AG10803 (cell line): Measurements from ENCODE around the gene ATP8B3.

ENCODE experiments used
- DNase-seq: peaks from one replicate; pipeline ENCODE4 v3.0.0; 2010; ENCODE audit warnings: low read depth
- H3K4me3 ChIP-seq: 2 replicates; pipeline ENCODE4 v1.5.1; 2011; ENCODE audit warnings: mild to moderate bottlenecking, low read length, control low read depth
- CTCF ChIP-seq: conservative IDR thresholded peaks from 2 replicates; pipeline ENCODE4 v1.5.1; 2011; ENCODE audit warnings: mild to moderate bottlenecking, low read length, control low read depth, inconsistent platforms

The ATP8B3 gene

DNA sequence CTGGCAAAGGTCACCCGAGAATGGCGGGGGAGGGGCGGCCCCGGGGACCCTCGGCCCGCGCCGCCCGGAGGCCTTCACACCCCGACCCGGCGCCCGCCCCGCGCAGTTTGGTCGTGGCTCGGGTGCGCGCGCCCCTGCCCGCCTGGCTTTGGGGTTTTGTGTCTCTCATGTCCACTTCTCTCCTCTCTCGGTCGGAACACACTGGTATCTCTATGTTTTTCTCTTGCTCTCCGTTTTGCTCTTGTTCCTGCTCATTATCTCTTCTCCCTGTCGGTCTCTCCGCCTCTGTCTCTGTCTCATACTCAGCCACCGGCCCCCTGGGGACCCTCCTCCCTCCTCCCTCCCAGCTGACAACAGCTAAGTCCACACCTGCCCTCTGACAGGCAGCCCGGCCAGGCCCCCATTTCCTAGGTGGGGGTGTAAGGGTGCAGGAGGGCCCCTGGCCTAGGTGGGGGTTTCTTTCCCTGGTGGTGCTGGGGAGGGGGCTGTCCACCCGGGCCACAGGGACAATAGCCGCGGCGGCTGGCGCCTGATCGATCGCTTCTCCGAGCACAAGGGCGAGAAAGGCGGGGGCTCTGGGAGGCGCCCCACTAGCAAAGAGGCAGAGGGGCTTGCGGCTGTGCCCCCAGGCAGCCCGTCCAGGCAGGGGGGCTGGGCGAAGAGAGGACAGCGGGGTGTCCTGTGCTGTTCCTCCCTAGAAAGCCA lies 56.5 kb downstream of the ATP8B3 start:
- DNase-seq = no peak
- no peak overlapping the region for H3K4me3 ChIP-seq

GRCh38 chr19:1754636-1755466 lies 57.2 kb downstream of the ATP8B3 start:
- TF ChIP-seq CTCF = no peak
- DNase-seq = no peak
- H3K4me3 ChIP-seq = no peak overlapping the region

More for the DNA sequence above, 56.5 kb downstream of the ATP8B3 start:
- no peak for TF ChIP-seq CTCF

GRCh38 chr19:1754018-1754635 lies 57.9 kb downstream of the ATP8B3 start:
- TF ChIP-seq CTCF = no peak
- DNase-seq = no peak
- H3K4me3 ChIP-seq = no peak overlapping the region

DNA sequence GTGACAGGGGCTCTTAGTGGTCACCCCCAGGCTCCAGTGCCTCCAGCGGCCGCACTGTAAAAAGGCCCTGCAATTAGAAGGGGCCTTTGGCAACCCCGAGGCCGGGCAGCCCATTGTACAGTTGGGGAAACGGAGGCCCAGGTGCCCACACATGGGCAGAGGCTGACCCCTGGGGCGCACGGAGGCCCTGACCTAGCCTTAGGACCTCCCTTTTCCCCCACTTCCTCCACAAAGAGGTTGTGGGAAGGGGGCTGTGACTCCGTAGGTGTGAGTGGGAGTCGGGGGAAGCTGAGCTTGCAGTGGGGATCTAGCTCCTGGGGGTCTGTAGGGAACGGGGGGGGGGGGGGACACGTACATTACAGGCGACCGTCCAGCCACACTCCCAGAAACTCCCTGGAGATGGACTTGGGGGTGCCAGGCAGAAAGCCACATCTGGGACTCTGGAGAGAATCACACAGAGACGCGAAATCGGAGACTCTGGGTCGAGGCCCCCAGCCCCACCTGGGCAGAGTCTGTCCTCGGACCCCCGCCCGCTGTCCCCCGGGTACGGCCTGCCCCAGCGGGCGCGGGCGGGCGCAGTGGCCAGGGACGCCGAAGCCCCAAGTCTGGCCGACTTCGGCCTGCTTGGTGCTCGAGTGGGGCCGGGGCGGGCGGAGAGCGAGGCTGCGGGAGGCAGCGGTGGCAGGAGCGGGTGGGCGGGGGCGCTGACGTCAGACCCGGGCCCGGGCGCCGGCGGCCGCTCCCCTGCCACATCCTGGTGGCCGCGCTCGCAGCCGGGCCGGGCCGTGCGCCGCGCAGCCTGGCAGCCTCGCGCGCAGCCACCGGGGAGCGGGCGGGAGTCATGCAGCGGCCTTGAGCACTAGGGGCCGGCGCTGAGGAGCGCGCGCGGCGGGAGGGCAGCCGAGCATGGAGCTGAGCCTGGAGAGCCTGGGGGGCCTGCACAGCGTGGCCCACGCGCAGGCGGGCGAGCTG lies 59.0 kb downstream of the ATP8B3 start, which contains the start of gene ONECUT3:
TSS of gene ONECUT3 (plus strand) at position 750 of the 972 bp plus-strand sequence. CDS start at position 907, 157 bp downstream.
- no peak for TF ChIP-seq CTCF
- DNase-seq = no peak
- H3K4me3 ChIP-seq = no peak within 1 kb of the TSS

- DNase-seq = no peak
- no peak overlapping the region for H3K4me3 ChIP-seq
- TF ChIP-seq CTCF = no peak
Measured at GRCh38 chr19:1752009-1752756, 59.9 kb downstream of the ATP8B3 start.
